Activated CD4-positive, alpha-beta T cell treated with anti-CD3 and anti-CD28 coated beads, Interleukin-2, amount 50 U/mL, for 16 hours (primary cell): Measurements from ENCODE around the gene RAB3C.

Experiments
- DNase-seq: peaks from one replicate; pipeline ENCODE4 v3.0.0-alpha.2; 2020

Gene RAB3C

GRCh38 chr5:58778888-58779287 is 196.0 kb downstream of the RAB3C start:
- DNase-seq = no peak

GRCh38 chr5:58786035-58786434 is 203.2 kb downstream of the RAB3C start:
- DNase-seq = no peak

- DNase-seq = no peak
Measured at GRCh38 chr5:58786711-58787303, 203.9 kb downstream of the RAB3C start.

- no peak for DNase-seq
Measured at GRCh38 chr5:58787987-58788386, 205.1 kb downstream of the RAB3C start.

- DNase-seq = no peak
Measured at GRCh38 chr5:58793888-58794657, 211.2 kb downstream of the RAB3C start.

GRCh38 chr5:58794875-58795274 is 212.0 kb downstream of the RAB3C start:
- DNase-seq = peak; percentile 12

- no peak for DNase-seq
Measured at GRCh38 chr5:58795327-58795726, 212.5 kb downstream of the RAB3C start.

GRCh38 chr5:58797021-58797420 is 214.1 kb downstream of the RAB3C start:
- no peak for DNase-seq

- DNase-seq = no peak
Measured at GRCh38 chr5:58800356-58800755, 217.5 kb downstream of the RAB3C start.

- DNase-seq = no peak
Measured at GRCh38 chr5:58800861-58801540, 218.1 kb downstream of the RAB3C start.

- DNase-seq = no peak
Measured at GRCh38 chr5:58803056-58803455, 220.2 kb downstream of the RAB3C start.

GRCh38 chr5:58804291-58804690 is 221.4 kb downstream of the RAB3C start:
- no peak for DNase-seq

- no peak for DNase-seq
Measured at GRCh38 chr5:58810086-58810485, 227.2 kb downstream of the RAB3C start.

- no peak for DNase-seq
Measured at GRCh38 chr5:58813855-58814254, 231.0 kb downstream of the RAB3C start.

- DNase-seq = no peak
Measured at GRCh38 chr5:58816181-58816731, 233.4 kb downstream of the RAB3C start.

- DNase-seq = no peak
Measured at GRCh38 chr5:58818465-58818864, 235.6 kb downstream of the RAB3C start.

- no peak for DNase-seq
Measured at GRCh38 chr5:58825441-58825840, 242.6 kb downstream of the RAB3C start.

- no peak for DNase-seq
Measured at GRCh38 chr5:58825899-58826298, 243.0 kb downstream of the RAB3C start.

- no peak for DNase-seq
Measured at GRCh38 chr5:58827463-58827862, 244.6 kb downstream of the RAB3C start.

- DNase-seq = no peak
Measured at GRCh38 chr5:58828258-58828657, 245.4 kb downstream of the RAB3C start.

- no peak for DNase-seq
Measured at GRCh38 chr5:58834242-58835225, 251.7 kb downstream of the RAB3C start.

GRCh38 chr5:58836351-58836750 is 253.5 kb downstream of the RAB3C start:
- no peak for DNase-seq

GRCh38 chr5:58838729-58839128 is 255.9 kb downstream of the RAB3C start:
- DNase-seq = no peak
